ENCODE results near the gene HSPB9. TPM values are rescaled to one million over a fixed set of nuclear protein-coding genes. Genes with fewer than 3 reads are reported as not detected.

The HSPB9 gene
- total RNA-seq, 1 experiment from 2014 or later, result 0.15 TPM

DNA sequence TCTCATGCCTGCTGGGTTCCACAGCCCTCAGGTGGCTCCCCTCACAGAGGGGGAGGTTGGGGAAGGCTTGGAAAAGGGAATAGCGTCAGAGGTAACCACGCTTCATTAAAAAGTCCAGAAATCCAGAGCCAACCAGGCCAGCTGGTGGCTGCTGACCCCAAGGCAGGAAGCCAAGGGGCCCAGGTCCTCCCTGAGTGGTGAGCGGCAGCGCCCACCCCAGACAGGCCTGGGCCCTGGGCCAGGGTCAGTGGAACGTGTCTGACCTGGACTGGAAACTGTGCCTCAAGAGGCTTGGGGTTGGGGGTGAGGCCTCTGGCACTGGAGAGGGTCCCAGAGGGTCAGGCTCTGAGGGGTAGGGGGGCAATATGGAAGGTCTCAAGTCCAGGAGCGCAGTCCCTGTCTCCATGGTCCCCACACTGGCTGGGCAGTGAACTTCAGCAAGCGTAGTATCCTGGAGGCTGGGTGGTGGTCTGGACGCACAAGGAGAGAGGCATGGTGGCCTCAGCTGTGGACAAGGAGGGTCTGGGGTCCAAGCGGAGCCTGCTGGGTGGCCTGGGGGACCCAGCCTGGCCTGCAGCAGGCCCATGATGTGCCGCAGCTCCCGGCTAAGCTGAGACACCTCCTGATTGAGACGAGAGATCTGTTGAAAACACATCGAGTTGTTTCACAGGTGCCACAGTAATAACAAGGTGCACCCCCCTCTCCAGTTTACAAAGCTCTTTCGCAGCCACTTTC is 37.4 kb downstream of the HSPB9 start:
- no peak overlapping the region for H3K4ac ChIP-seq (ENCODE audit: low read depth, low read length)
- H2BK120ac ChIP-seq (ENCODE audit: low read depth, low read length, poor library complexity, severe bottlenecking), result no peak overlapping the region
- peaks cover 6% of the 10 kb centered on the region for H3K23me2 ChIP-seq (ENCODE audit: insufficient read length, low read depth, low read length, poor library complexity, severe bottlenecking)
- no peaks in the 10 kb centered on the region for H4K20me1 ChIP-seq (ENCODE audit: control insufficient read depth, insufficient read depth, insufficient read length)
- no CpG with 5 or more reads among the region's 14 CpGs for WGBS (ENCODE audit: extremely low coverage, insufficient read length, low lambda C conversion rate)
- Mint-ChIP-seq H3K36me3 (ENCODE audit: insufficient read depth in 1 of 3, low read depth in 3 of 3) (no peaks in the 10 kb centered on the region), H3K4me3 (no peak overlapping the region), H3K27ac (no peak overlapping the region; a peak in 1 of 7 replicates), H3K4me1 (peaks cover 15 to 18% of the 10 kb centered on the region in 2 experiments), H3K27me3 (ENCODE audit: low read depth) (peaks cover under 1% of the 10 kb centered on the region; the same call in 1 of the 2 replicates), H3K9me3 (no peaks in the 10 kb centered on the region)
- H3K56ac ChIP-seq (ENCODE audit: insufficient read length, low read depth, low read length), result no peak overlapping the region
- H2AFZ ChIP-seq (ENCODE audit: low read length), result no peak overlapping the region
- H3K27ac ChIP-seq (ENCODE audit: insufficient read length, low read depth, low read length), result no peak overlapping the region
- no peak overlapping the region for H4K8ac ChIP-seq (replicated peaks; ENCODE audit: insufficient read length, low read depth, low read length)
- DNase-seq, result no peak
- H3K79me2 ChIP-seq (ENCODE audit: insufficient read depth, low read length), result no peaks in the 10 kb centered on the region
- H3K18ac ChIP-seq (ENCODE audit: insufficient read length, low read depth, low read length), result no peak overlapping the region
- no peaks in the 10 kb centered on the region for H3K4me1 ChIP-seq (ENCODE audit: insufficient read depth, low read length)
- no peaks in the 10 kb centered on the region for H3K27me3 ChIP-seq (ENCODE audit: insufficient read depth, low read length)
- no peak overlapping the region for H2BK12ac ChIP-seq (ENCODE audit: insufficient read length, low read depth, low read length)
- no peak overlapping the region for H4K5ac ChIP-seq (ENCODE audit: insufficient read length, low read depth, low read length)
- no peak overlapping the region for H2BK15ac ChIP-seq (ENCODE audit: low read depth, low read length)
- TF ChIP-seq, protein P1, sequence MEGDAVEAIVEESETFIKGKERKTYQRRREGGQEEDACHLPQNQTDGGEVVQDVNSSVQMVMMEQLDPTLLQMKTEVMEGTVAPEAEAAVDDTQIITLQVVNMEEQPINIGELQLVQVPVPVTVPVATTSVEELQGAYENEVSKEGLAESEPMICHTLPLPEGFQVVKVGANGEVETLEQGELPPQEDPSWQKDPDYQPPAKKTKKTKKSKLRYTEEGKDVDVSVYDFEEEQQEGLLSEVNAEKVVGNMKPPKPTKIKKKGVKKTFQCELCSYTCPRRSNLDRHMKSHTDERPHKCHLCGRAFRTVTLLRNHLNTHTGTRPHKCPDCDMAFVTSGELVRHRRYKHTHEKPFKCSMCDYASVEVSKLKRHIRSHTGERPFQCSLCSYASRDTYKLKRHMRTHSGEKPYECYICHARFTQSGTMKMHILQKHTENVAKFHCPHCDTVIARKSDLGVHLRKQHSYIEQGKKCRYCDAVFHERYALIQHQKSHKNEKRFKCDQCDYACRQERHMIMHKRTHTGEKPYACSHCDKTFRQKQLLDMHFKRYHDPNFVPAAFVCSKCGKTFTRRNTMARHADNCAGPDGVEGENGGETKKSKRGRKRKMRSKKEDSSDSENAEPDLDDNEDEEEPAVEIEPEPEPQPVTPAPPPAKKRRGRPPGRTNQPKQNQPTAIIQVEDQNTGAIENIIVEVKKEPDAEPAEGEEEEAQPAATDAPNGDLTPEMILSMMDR (conservative IDR thresholded peaks at IDR 0.05), result no peak
- no peaks in the 10 kb centered on the region for H3K9me3 ChIP-seq (ENCODE audit: control insufficient read depth, low read depth, low read length)
- H3T11ph ChIP-seq (ENCODE audit: low read length), result no peak overlapping the region
- no peak overlapping the region for H2BK5ac ChIP-seq (ENCODE audit: insufficient read length, low read length)
- no peak overlapping the region for H3K23ac ChIP-seq (ENCODE audit: insufficient read length, low read depth, low read length)
- no peak overlapping the region for H2BK20ac ChIP-seq (ENCODE audit: low read depth, low read length, poor library complexity, severe bottlenecking)
- H3K4me2 ChIP-seq (ENCODE audit: insufficient read depth, insufficient read length, low read length), result no peak overlapping the region
- no peak overlapping the region for H2AK5ac ChIP-seq (ENCODE audit: insufficient read length, low read length)
- H3K9ac ChIP-seq (ENCODE audit: extremely low read depth, insufficient read length, low read length), result no peak overlapping the region
- H3K79me1 ChIP-seq (ENCODE audit: insufficient read depth, low read depth, low read length, poor library complexity, severe bottlenecking), result no peaks in the 10 kb centered on the region
- no peak overlapping the region for H3K14ac ChIP-seq (ENCODE audit: insufficient read depth, low read length)
- H4K91ac ChIP-seq (ENCODE audit: insufficient read length, low read depth, low read length), result no peak overlapping the region
